ENCODE measurements around the gene COL28A1. TPM values are rescaled to one million over a fixed set of nuclear protein-coding genes. Genes with fewer than 3 reads are reported as not detected.

Gene COL28A1
- total RNA-seq, 4 donors from 2014 or later = 15.1 to 23.7 (median 18.3) TPM

GRCh38 chr7:7521259-7521658 lies 14.4 kb downstream of the COL28A1 start:
- intact Hi-C loops (cut with DNase I) = no loop called here
- TF ChIP-seq POLR2A (IDR thresholded peaks at IDR 0.05; ENCODE audit: low read depth) = no peak
- TF ChIP-seq POLR2AphosphoS5 (IDR thresholded peaks at IDR 0.05) = no peak
- no peak for TF ChIP-seq CTCF (IDR thresholded peaks at IDR 0.05)
- no peak for TF ChIP-seq EP300 (IDR thresholded peaks at IDR 0.05)

GRCh38 chr7:7519528-7519927 lies 16.1 kb downstream of the COL28A1 start:
- H3K27ac ChIP-seq (replicated peaks in 1 of 4) = no peak overlapping the region
- TF ChIP-seq POLR2AphosphoS5 (IDR thresholded peaks at IDR 0.05) = no peak
- no peak for TF ChIP-seq EP300 (IDR thresholded peaks at IDR 0.05)
- TF ChIP-seq CTCF (IDR thresholded peaks at IDR 0.05) = no peak
- no peak for TF ChIP-seq POLR2A (IDR thresholded peaks at IDR 0.05; ENCODE audit: low read depth)
- no peak overlapping the region for H3K4me3 ChIP-seq
- no peaks in the 10 kb centered on the region for H3K9me3 ChIP-seq
- H3K4me1 ChIP-seq = no peaks in the 10 kb centered on the region
- no peaks in the 10 kb centered on the region for H3K36me3 ChIP-seq
- intact Hi-C loops (cut with DNase I) = no loop called here
- H3K27me3 ChIP-seq = no peaks in the 10 kb centered on the region
- WGBS = 68% methylated on average over 2 of the region's 2 CpGs
- DNase-seq (ENCODE audit: extremely low spot score) = no peak

More at GRCh38 chr7:7521259-7521658, 14.4 kb downstream of the COL28A1 start:
- 51% methylated on average over 3 of the region's 3 CpGs for WGBS
- no peak overlapping the region for H3K4me3 ChIP-seq
- H3K27me3 ChIP-seq = no peaks in the 10 kb centered on the region
- H3K4me1 ChIP-seq = no peaks in the 10 kb centered on the region
- DNase-seq (ENCODE audit: extremely low spot score) = no peak
- H3K9me3 ChIP-seq = no peaks in the 10 kb centered on the region
- H3K36me3 ChIP-seq = no peaks in the 10 kb centered on the region
- H3K27ac ChIP-seq (replicated peaks in 1 of 4) = no peak overlapping the region

GRCh38 chr7:7519056-7519455 lies 16.6 kb downstream of the COL28A1 start:
- no peak for TF ChIP-seq EP300 (IDR thresholded peaks at IDR 0.05)
- TF ChIP-seq POLR2AphosphoS5 (IDR thresholded peaks at IDR 0.05) = no peak
- TF ChIP-seq CTCF (IDR thresholded peaks at IDR 0.05) = no peak
- TF ChIP-seq POLR2A (IDR thresholded peaks at IDR 0.05; ENCODE audit: low read depth) = no peak
- Histone ChIP-seq H3K4me3 (no peak overlapping the region), H3K36me3 (no peaks in the 10 kb centered on the region), H3K4me1 (no peaks in the 10 kb centered on the region), H3K27me3 (no peaks in the 10 kb centered on the region), H3K27ac (replicated peaks in 1 of 4) (no peak overlapping the region), H3K9me3 (no peaks in the 10 kb centered on the region)
- 96% methylated on average over 2 of the region's 2 CpGs for WGBS
- no peak for DNase-seq (ENCODE audit: extremely low spot score)
- intact Hi-C loops (cut with DNase I) = no loop called here

GRCh38 chr7:7517754-7518153 lies 17.9 kb downstream of the COL28A1 start:
- TF ChIP-seq POLR2A (IDR thresholded peaks at IDR 0.05; ENCODE audit: low read depth) (no peak), CTCF (IDR thresholded peaks at IDR 0.05) (no peak), EP300 (IDR thresholded peaks at IDR 0.05) (no peak), POLR2AphosphoS5 (IDR thresholded peaks at IDR 0.05) (no peak)
- no peak for DNase-seq (ENCODE audit: extremely low spot score)
- intact Hi-C loops (cut with DNase I) = no loop called here
- H3K36me3 ChIP-seq = no peaks in the 10 kb centered on the region
- 26% methylated on average over 3 of the region's 3 CpGs for WGBS
- peaks cover 0 to 4% (median 0%) of the 10 kb centered on the region in 4 donors for H3K4me1 ChIP-seq
- no peaks in the 10 kb centered on the region for H3K27me3 ChIP-seq
- H3K27ac ChIP-seq (replicated peaks in 1 of 4) = no peak overlapping the region
- no peaks in the 10 kb centered on the region for H3K9me3 ChIP-seq
- no peak overlapping the region for H3K4me3 ChIP-seq

- no peak for DNase-seq (ENCODE audit: extremely low spot score)
- no peak overlapping the region for H3K27ac ChIP-seq (replicated peaks in 1 of 4)
- peaks cover 0 to 6% (median 0%) of the 10 kb centered on the region in 4 donors for H3K4me1 ChIP-seq
- WGBS = 73% methylated on average over 1 of the region's 1 CpG
- no peak overlapping the region for H3K4me3 ChIP-seq
- no peaks in the 10 kb centered on the region for H3K27me3 ChIP-seq
- intact Hi-C loops (cut with DNase I) = no loop called here
- no peaks in the 10 kb centered on the region for H3K9me3 ChIP-seq
- H3K36me3 ChIP-seq = no peaks in the 10 kb centered on the region
- no peak for TF ChIP-seq EP300 (IDR thresholded peaks at IDR 0.05)
- no peak for TF ChIP-seq POLR2A (IDR thresholded peaks at IDR 0.05; ENCODE audit: low read depth)
- TF ChIP-seq POLR2AphosphoS5 (IDR thresholded peaks at IDR 0.05) = no peak
- TF ChIP-seq CTCF (IDR thresholded peaks at IDR 0.05) = no peak
Observed at GRCh38 chr7:7516662-7517061, 19.0 kb downstream of the COL28A1 start.
